HEK293 (cell line): Measurements from ENCODE around the gene HRH2.

Experiments
- CTCF ChIP-seq: fragments of 450-650 bp; formaldehyde crosslinking; IDR thresholded peaks from 2 replicates; pipeline ENCODE4 v1.5.1; 2016; ENCODE audit warnings: missing biosample characterization, missing genetic modification characterization
- PRDM1 ChIP-seq: fragments of 450-650 bp; formaldehyde crosslinking; IDR thresholded peaks from 2 replicates; pipeline ENCODE4; 2016; ENCODE audit warnings: missing biosample characterization, missing genetic modification characterization
- REST ChIP-seq: fragments of 450-650 bp; formaldehyde crosslinking; IDR thresholded peaks from 2 replicates; pipeline ENCODE4 v1.5.1; 2016; ENCODE audit warnings: missing biosample characterization, missing genetic modification characterization
- SCRT1 ChIP-seq: fragments of 450-650 bp; formaldehyde crosslinking; IDR thresholded peaks from 2 replicates; pipeline ENCODE4 v1.5.1; 2016; ENCODE audit warnings: missing biosample characterization, missing genetic modification characterization, borderline replicate concordance
- ZNF138 ChIP-seq: fragments of 450-650 bp; formaldehyde crosslinking; IDR thresholded peaks from 2 replicates; pipeline ENCODE4 v1.5.1; 2016; ENCODE audit warnings: missing biosample characterization, missing genetic modification characterization, borderline replicate concordance
- ZNF514 ChIP-seq: fragments of 450-650 bp; formaldehyde crosslinking; IDR thresholded peaks from 2 replicates; pipeline ENCODE4 v1.5.1; 2016; ENCODE audit warnings: missing biosample characterization, missing genetic modification characterization
- ZNF560 ChIP-seq: fragments of 450-650 bp; formaldehyde crosslinking; IDR thresholded peaks from 2 replicates; pipeline ENCODE4 v1.5.1; 2017; ENCODE audit warnings: missing biosample characterization, missing genetic modification characterization, borderline replicate concordance
- ZSCAN18 ChIP-seq: fragments of 450-650 bp; formaldehyde crosslinking; IDR thresholded peaks from 2 replicates; pipeline ENCODE4 v1.5.1; 2016; ENCODE audit warnings: missing biosample characterization, missing genetic modification characterization
- TF ChIP-seq, protein P1 (sequence below): fragments of 450-650 bp; formaldehyde crosslinking; IDR thresholded peaks from 2 replicates; pipeline ENCODE4 v1.5.1; 2016; ENCODE audit warnings: missing biosample characterization, missing genetic modification characterization
- TF ChIP-seq, protein P2 (sequence below): fragments of 450-650 bp; IDR thresholded peaks from 2 replicates; pipeline ENCODE4 v1.5.1; 2018; ENCODE audit warnings: missing biosample characterization, missing genetic modification characterization

- TF ChIP-seq ZNF138 (no peak), CTCF (tag by site-specific recombination) (no peak), SCRT1 (tag by site-specific recombination) (no peak), REST (tag by site-specific recombination) (no peak), ZSCAN18 (tag by site-specific recombination) (no peak), ZNF560 (tag by site-specific recombination) (no peak), PRDM1 (tag by site-specific recombination) (no peak), ZNF514 (no peak)
- TF ChIP-seq, protein P1, sequence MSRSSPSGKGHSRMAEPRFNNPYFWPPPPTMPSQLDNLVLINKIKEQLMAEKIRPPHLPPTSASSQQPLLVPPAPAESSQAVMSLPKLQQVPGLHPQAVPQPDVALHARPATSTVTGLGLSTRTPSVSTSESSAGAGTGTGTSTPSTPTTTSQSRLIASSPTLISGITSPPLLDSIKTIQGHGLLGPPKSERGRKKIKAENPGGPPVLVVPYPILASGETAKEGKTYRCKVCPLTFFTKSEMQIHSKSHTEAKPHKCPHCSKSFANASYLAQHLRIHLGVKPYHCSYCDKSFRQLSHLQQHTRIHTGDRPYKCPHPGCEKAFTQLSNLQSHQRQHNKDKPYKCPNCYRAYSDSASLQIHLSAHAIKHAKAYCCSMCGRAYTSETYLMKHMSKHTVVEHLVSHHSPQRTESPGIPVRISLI (tag by site-specific recombination) = no peak
- TF ChIP-seq, protein P2, sequence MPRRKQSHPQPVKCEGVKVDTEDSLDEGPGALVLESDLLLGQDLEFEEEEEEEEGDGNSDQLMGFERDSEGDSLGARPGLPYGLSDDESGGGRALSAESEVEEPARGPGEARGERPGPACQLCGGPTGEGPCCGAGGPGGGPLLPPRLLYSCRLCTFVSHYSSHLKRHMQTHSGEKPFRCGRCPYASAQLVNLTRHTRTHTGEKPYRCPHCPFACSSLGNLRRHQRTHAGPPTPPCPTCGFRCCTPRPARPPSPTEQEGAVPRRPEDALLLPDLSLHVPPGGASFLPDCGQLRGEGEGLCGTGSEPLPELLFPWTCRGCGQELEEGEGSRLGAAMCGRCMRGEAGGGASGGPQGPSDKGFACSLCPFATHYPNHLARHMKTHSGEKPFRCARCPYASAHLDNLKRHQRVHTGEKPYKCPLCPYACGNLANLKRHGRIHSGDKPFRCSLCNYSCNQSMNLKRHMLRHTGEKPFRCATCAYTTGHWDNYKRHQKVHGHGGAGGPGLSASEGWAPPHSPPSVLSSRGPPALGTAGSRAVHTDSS (tag by site-specific recombination) = no peak
Measured at GRCh38 chr5:175746851-175747250, 89.0 kb downstream of the HRH2 start.
